Thyroid gland (tissue), 4 donors: ENCODE results near the gene ETV6.
"Not testable (repeated sequence)": the region's sequence is repeated elsewhere in the genome, so short reads cannot be mapped to it uniquely, and the experiment has no call there.

Source experiments
- POLR2A ChIP-seq, 2 donors: fragments of 450-650 bp; IDR thresholded peaks; one replicate each; pipeline ENCODE4 v1.6.1; 2017; ENCODE audit warnings: antibody characterized with exemption in 2 of 2, mild to moderate bottlenecking in 2 of 2, moderate library complexity in 1 of 2
- TF ChIP-seq, protein P1 (sequence below), 6 experiments: fragments of 200-600 bp in 3 of 6; fragments of 450-650 bp in 3 of 6; sonication (generic) in 3 of 6; IDR thresholded peaks; one replicate each; pipeline ENCODE4 v1.5.1; 2016 to 2019; ENCODE audit warnings: antibody characterized with exemption in 6 of 6, mild to moderate bottlenecking in 2 of 6, inconsistent platforms in 1 of 6, moderate library complexity in 1 of 6

DNA sequence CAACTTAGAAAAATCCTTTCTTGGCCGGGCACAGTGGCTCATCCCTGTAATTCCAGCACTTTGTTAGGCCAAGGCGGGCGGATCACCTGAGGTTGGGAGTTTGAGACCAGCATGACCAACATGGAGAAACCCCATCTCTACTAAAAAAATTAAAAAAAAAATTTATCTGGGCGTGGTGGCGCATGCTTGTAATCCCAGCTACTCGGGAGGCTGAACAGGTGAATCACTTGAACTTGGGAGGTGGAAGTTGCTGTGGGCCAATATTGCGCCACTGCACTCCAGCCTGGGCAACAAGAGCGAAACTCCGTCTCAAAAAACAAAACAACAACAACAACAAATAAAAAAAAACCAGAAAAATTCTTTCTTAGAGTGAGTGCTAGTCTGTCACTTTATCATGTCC lies 17.6 kb upstream of the ETV6 start:
- TF ChIP-seq, protein P1, sequence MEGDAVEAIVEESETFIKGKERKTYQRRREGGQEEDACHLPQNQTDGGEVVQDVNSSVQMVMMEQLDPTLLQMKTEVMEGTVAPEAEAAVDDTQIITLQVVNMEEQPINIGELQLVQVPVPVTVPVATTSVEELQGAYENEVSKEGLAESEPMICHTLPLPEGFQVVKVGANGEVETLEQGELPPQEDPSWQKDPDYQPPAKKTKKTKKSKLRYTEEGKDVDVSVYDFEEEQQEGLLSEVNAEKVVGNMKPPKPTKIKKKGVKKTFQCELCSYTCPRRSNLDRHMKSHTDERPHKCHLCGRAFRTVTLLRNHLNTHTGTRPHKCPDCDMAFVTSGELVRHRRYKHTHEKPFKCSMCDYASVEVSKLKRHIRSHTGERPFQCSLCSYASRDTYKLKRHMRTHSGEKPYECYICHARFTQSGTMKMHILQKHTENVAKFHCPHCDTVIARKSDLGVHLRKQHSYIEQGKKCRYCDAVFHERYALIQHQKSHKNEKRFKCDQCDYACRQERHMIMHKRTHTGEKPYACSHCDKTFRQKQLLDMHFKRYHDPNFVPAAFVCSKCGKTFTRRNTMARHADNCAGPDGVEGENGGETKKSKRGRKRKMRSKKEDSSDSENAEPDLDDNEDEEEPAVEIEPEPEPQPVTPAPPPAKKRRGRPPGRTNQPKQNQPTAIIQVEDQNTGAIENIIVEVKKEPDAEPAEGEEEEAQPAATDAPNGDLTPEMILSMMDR (IDR thresholded peaks at IDR 0.05), result not testable (repeated sequence)
- TF ChIP-seq POLR2A (IDR thresholded peaks at IDR 0.05), result not testable (repeated sequence)
